ENCODE measurements around the gene CFAP58.
"Not testable (repeated sequence)": the region's sequence is repeated elsewhere in the genome, so short reads cannot be mapped to it uniquely, and the experiment has no call there.

DNA sequence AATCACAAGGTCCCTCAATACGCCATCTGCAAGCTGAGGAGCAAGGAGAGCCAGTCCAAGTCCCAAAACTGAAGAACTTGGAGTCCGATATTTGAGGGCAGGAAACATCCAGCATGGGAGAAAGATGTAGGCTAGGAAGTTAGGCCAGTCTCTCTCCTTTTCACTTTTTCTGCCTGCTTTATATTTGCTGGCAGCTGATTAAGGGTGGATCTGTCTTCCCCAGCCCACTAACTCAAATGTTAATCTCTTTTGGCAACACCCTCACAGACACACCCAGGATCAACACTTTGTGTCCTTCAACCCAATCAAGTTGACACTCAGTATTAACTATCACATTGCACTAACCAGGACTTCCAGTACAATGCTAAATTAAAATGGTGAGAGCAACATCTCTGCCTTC is 115.2 kb downstream of the CFAP58 start:
- TF ChIP-seq POLR2A, POLR2AphosphoS5 (IDR thresholded peaks at IDR 0.05; ENCODE audit: low read depth, low read length): not testable (repeated sequence)

All from GM12892 (cell line).